Activated CD4-positive, alpha-beta memory T cell treated with anti-CD3 and anti-CD28 coated beads, Interleukin-2, amount 10 ng/mL, durations not matched to agents 7 days and 5 days (primary cell): Measurements from ENCODE around the gene IL3. TPM values are rescaled to one million over a fixed set of nuclear protein-coding genes. Genes with fewer than 3 reads are reported as not detected.

Experiments used
- CTCF ChIA-PET: fragments of 350-600 bp; sonication (Branson Sonifier 250); formaldehyde crosslinking; loops from one replicate; lab custom pipeline; 2021; ENCODE audit warnings: antibody characterized with exemption, inconsistent platforms; lab: Charles Lee
- POLR2A ChIA-PET: fragments of 350-600 bp; sonication (Branson Sonifier 250); formaldehyde crosslinking; loops from one replicate; lab custom pipeline; 2021; ENCODE audit warnings: antibody characterized with exemption; lab: Charles Lee
- DNase-seq: peaks from one replicate; pipeline ENCODE4 v3.0.0-alpha.2; 2020
- H3K27ac Mint-ChIP-seq: one replicate; pipeline ENCODE4 v1.8.0; 2021; ENCODE audit warnings: mild to moderate bottlenecking, mixed read lengths
- H3K27me3 Mint-ChIP-seq: one replicate; pipeline ENCODE4 v1.8.0; 2021; ENCODE audit warnings: mixed read lengths
- H3K36me3 Mint-ChIP-seq: one replicate; pipeline ENCODE4 v1.8.0; 2021; ENCODE audit warnings: low read depth, mixed read lengths
- H3K4me1 Mint-ChIP-seq: one replicate; pipeline ENCODE4 v1.8.0; 2021; ENCODE audit warnings: mixed read lengths
- H3K4me3 Mint-ChIP-seq: one replicate; pipeline ENCODE4 v1.8.0; 2021; ENCODE audit warnings: mild to moderate bottlenecking, mixed read lengths
- H3K9me3 Mint-ChIP-seq: one replicate; pipeline ENCODE4 v1.8.0; 2021; ENCODE audit warnings: mixed read lengths
- total RNA-seq, 2 experiments: library from RNA; stranded (reverse); gene quantifications; one replicate each; pipeline ENCODE4 v1.2.3, GENCODE V29; 2021

Gene IL3
- total RNA-seq, 2 experiments from 2014 or later: 1.4 to 1.6 TPM

DNA sequence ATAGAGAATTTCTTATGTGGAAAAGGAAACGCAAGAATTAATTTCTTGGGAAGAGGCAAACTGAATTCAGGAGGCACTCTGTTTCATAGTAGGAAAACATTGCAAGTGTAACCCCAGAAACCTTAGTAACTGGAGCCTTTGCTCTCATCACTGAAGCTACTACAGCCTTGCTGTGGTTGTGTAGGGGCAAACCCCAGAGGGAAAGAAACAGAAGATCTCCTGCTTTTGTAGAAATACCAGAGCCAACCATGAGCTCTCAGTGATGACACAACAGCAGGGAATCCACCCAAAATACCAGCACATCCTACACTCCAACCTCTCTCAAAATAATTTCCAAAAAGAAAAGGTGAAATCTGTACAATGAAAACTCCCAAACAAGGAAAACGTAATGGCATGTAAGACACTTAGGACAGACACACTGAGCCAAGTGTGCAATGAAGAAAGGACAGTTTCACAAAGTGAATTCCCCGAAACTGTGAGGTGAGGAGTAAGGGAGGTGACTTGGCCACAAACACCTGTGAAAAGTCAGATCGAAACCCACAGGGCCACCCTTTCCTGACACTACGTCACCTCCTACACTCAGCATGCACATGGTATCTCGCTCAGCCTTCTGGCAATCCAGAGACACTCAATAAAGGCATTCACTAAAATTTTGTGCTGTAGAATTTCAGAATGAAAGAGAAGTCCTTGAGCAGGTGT is 40.4 kb upstream of the IL3 start:
- Mint-ChIP-seq H3K4me3 (peak overlapping the region; percentile 54), H3K4me1 (peaks cover 58% of the 10 kb centered on the region), H3K27me3 (peaks cover 43% of the 10 kb centered on the region), H3K27ac (peak overlapping the region; percentile 96), H3K9me3 (no peaks in the 10 kb centered on the region), H3K36me3 (no peaks in the 10 kb centered on the region)
- peak; percentile 89 for DNase-seq
- ChIA-PET CTCF (interaction anchor here (0.7 to 2.1 kb wide), 6 partner anchors 11 to 431 kb away, joined by 3 to 20 read pairs (median 7); no protein-coding TSS in a partner anchor), POLR2A (interaction anchor here (0.6 to 2.1 kb wide), 10 partner anchors 10 to 488 kb away, joined by 3 to 15 read pairs (median 4); partner anchors contain the start of gene FNIP1)

DNA sequence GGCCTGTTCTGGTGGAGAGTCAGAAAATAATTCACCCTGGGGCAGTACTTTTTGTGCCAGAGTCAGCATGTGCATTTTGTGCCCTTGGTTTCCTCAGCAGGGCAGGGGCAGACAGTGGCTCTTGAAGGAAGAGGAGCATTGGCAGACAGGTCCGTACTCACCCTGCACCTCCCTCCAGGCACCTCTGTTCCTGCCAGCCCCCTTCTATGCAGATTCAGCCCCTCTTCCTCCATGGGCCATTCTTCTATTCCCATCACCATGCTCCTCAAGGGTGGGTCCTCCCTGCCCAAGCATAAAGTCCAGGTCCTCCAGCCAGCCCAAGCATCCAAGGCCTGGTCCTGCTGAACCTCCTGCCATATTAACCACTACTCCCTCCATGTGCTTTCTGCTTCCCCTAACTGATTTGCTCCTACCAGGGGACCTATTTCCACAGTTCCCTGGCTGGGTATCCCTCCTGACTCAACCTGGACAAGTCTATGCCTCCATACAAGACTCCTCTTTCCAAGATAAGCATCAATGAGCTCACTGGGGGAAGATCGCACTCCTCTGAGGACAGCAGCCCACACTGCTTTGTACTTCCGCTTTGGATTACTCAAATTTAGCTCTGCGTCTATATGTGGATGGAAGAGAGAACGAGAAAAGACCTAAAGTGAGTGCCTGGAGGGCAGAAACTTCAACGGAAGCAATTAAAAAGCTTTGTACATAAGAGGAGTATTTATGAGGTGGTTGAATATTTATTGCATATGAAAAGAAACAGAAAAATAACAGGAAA is 39.7 kb upstream of the IL3 start:
- H3K27me3 Mint-ChIP-seq: peaks cover 36% of the 10 kb centered on the region
- peaks cover 58% of the 10 kb centered on the region for H3K4me1 Mint-ChIP-seq
- H3K36me3 Mint-ChIP-seq: no peaks in the 10 kb centered on the region
- POLR2A ChIA-PET: interaction anchor here (0.7 to 2.1 kb wide), 12 partner anchors 9 to 426 kb away, joined by 3 to 15 read pairs (median 5); partner anchors contain the start of genes ACSL6 and FNIP1
- peak overlapping the region; percentile 96 for H3K27ac Mint-ChIP-seq
- CTCF ChIA-PET: interaction anchor here (0.5 to 2.1 kb wide), 7 partner anchors 12 to 432 kb away, joined by 3 to 20 read pairs (median 4); no protein-coding TSS in a partner anchor
- H3K4me3 Mint-ChIP-seq: peak overlapping the region; percentile 2
- H3K9me3 Mint-ChIP-seq: no peaks in the 10 kb centered on the region
- no peak for DNase-seq

DNA sequence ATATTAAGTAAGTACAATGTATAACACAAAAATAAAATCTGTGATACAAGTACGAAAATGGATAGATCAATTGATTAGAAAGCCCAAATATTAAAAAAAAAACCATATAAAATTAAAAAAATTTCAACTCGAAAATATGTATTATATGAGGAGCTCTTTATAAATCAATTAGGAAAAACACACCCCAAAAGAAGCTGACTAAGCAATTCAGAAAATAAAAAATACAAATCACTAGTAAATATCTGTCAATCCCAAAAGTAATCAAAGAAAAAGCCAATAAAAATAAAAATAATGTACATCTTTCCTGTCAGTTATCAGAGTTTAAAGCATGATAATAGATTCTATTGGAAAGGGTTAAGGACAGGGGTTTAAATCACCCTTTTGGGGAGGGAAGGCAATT is 38.8 kb upstream of the IL3 start:
- Mint-ChIP-seq H3K4me1 (peaks cover 51% of the 10 kb centered on the region), H3K9me3 (no peaks in the 10 kb centered on the region), H3K36me3 (no peaks in the 10 kb centered on the region), H3K27ac (no peak overlapping the region), H3K27me3 (peaks cover 27% of the 10 kb centered on the region), H3K4me3 (no peak overlapping the region)
- DNase-seq: no peak
- ChIA-PET CTCF (interaction anchor here (0.5 to 1.6 kb wide), 3 partner anchors 16 to 433 kb away, joined by 3 to 4 read pairs (median 3); no protein-coding TSS in a partner anchor), POLR2A (interaction anchor here (0.7 to 1.9 kb wide), 4 partner anchors 10 to 225 kb away, joined by 4 to 7 read pairs (median 5); partner anchors contain the start of genes ACSL6 and FNIP1)

DNA sequence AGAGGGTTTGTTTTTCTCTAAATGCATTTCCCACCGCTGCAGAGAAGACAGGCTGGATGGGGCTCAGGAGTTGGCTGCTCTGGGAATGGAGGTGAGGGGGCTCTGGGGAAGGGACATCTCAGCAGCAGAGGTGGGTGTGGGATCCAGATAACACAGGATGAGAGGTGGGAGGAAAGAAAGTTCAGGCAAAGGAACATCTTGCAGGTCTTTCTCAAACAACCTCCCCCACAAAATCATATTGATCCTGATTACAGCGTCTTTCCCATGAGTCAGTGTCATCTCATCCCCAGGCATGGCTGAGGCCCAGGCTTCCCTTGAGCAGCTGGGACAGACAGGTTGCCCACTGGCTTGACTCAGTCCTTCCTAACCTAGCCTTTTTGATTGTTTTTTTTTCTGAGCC is 37.7 kb upstream of the IL3 start:
- ChIA-PET POLR2A (no interaction called here), CTCF (interaction anchor here (1.0 to 1.6 kb wide), 2 partner anchors 17 to 41 kb away, joined by 3 read pairs; no protein-coding TSS in a partner anchor)
- H3K4me3 Mint-ChIP-seq: no peak overlapping the region
- peaks cover 42% of the 10 kb centered on the region for H3K4me1 Mint-ChIP-seq
- peaks cover 17% of the 10 kb centered on the region for H3K27me3 Mint-ChIP-seq
- no peaks in the 10 kb centered on the region for H3K9me3 Mint-ChIP-seq
- DNase-seq: no peak
- H3K27ac Mint-ChIP-seq: no peak overlapping the region
- no peaks in the 10 kb centered on the region for H3K36me3 Mint-ChIP-seq

DNA sequence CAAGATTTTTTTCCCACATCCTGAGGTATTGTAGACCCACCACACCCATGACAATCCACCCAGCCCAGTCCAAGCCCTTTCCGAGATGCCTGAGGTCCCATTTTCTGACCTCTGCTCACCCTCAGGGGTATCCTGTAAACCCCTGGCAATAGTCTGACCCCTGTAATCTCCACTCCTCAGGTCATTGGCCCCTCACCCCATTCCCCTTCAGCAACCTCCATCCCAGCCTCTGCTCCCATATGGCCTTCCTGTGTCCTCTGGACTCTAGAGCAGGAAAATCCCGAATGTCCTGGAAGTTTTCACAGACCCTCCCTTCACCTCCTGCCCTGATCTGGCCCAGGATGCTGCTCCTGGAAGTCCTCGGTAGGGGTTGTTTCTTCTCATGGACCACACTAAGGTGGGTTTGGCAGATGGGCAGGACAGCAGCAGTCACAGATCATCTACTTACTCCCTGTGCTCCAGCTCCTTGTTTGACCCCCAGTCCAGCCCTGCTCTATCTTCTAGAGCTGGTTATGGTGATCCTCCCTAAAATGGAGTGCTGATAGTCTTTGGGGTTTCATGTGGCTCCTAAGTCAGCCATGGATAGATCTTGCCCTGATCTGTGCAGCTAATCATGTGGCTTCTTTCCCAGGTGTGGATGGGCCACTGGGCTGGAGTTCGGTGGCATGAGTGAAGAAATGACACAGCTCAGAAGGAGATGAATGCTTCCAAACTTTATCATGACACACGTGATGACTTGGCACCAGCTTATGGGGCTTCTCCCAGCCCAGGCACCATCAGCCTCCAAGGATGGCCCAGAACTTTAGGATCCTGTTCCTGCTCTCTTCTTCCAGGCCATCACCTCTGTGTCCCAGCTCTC is 37.0 kb upstream of the IL3 start:
- Mint-ChIP-seq H3K27ac (no peak overlapping the region), H3K4me1 (peaks cover 35% of the 10 kb centered on the region), H3K36me3 (no peaks in the 10 kb centered on the region), H3K27me3 (peaks cover 15% of the 10 kb centered on the region), H3K9me3 (no peaks in the 10 kb centered on the region), H3K4me3 (no peak overlapping the region)
- POLR2A ChIA-PET: interaction anchor here (1.1 to 1.5 kb wide), 2 partner anchors 12 to 27 kb away, joined by 3 to 4 read pairs; partner anchors contain the start of gene ACSL6
- no peak for DNase-seq
- CTCF ChIA-PET: interaction anchor here (1.0 to 1.6 kb wide), 2 partner anchors 17 to 40 kb away, joined by 3 read pairs; no protein-coding TSS in a partner anchor

DNA sequence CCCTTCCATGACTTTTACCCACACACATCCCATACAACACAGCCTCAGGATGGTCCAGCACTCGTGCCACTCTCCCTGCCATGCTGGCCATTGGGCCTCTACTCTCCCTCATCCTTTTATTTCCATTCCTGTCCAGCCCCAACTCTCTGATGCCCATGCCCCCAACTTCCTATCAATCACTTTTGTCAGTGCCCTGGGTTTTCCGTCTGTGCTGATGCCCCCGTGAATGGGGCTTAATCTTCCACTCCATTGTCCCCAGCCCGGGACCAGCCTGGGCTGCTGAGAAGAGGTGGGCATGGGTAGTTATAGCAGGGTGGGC is 36.4 kb upstream of the IL3 start:
- Mint-ChIP-seq H3K27me3 (peaks cover 11% of the 10 kb centered on the region), H3K9me3 (no peaks in the 10 kb centered on the region), H3K4me1 (peaks cover 30% of the 10 kb centered on the region), H3K36me3 (no peaks in the 10 kb centered on the region), H3K27ac (no peak overlapping the region), H3K4me3 (no peak overlapping the region)
- ChIA-PET CTCF (no interaction called here), POLR2A (interaction anchor here (1.1 to 1.5 kb wide), 2 partner anchors 13 to 27 kb away, joined by 3 to 4 read pairs; partner anchors contain the start of gene ACSL6)
- no peak for DNase-seq

DNA sequence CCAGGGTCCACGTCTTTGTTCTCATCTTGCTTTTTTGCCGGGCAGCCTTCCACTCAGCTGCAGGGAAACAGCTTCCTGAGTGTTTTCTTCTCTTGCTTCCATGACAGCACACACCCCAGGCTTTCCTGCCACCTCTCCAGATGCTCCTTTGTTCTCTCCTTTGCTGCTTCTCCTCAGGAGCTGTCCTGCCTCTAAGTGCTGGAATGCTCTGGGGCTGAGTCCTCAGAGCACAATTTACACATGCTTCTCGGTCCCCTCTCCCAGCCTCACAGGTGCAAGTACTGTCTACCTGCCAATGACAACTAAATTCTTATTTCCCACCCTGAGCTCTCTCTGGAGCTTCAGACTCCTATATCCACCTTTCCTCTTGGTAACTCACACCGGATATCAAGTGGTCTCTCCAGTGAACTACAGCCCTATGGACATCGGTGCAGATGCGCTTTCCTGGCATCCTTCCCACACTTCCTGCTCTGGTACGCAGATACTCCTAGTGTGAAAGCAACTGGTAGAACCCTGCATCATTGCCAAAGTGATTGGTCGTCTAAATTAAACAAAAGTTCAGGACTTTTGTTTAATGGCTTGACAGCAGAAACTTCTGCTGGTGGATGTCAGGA is 35.6 kb upstream of the IL3 start:
- Mint-ChIP-seq H3K36me3 (peaks cover 5% of the 10 kb centered on the region), H3K4me3 (no peak overlapping the region), H3K9me3 (no peaks in the 10 kb centered on the region), H3K27ac (no peak overlapping the region), H3K4me1 (peaks cover 23% of the 10 kb centered on the region), H3K27me3 (peaks cover 16% of the 10 kb centered on the region)
- CTCF ChIA-PET: no interaction called here
- POLR2A ChIA-PET: interaction anchor here (1.5 kb wide), 1 partner anchor 13 kb away, joined by 4 read pairs; the partner anchor contains the start of gene ACSL6
- DNase-seq: no peak

DNA sequence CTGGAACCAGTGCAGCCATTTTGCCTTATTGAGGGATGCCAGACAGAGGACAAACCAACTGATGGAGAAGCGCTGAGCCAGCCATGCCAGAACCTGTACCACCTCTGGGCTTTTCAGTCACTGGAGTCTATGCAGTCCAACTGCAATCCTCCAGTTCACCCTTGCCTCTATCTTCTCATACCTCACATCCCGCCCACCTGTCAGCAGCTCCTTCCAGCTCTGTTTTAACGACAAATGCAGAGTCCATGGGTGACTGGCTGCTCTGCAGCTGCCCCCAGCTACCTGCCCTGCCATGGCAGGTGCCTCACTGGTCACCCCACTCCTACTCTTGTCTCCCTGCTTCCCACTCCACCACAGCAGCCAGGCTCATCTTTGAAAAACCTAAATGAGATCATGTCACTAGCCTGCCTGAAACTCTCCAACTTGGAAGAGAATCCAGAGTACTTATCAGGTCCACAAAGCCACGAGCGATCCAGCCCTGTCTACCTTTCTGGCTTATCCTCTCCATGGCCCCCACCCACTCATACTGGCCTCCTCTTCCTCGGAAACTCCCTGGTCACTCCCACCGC is 35.0 kb upstream of the IL3 start:
- Mint-ChIP-seq H3K4me1 (peaks cover 17% of the 10 kb centered on the region), H3K9me3 (peaks cover 6% of the 10 kb centered on the region), H3K4me3 (no peak overlapping the region), H3K36me3 (peaks cover 10% of the 10 kb centered on the region), H3K27ac (no peak overlapping the region), H3K27me3 (peaks cover 22% of the 10 kb centered on the region)
- no peak for DNase-seq
- ChIA-PET CTCF (no interaction called here), POLR2A (no interaction called here)

DNA sequence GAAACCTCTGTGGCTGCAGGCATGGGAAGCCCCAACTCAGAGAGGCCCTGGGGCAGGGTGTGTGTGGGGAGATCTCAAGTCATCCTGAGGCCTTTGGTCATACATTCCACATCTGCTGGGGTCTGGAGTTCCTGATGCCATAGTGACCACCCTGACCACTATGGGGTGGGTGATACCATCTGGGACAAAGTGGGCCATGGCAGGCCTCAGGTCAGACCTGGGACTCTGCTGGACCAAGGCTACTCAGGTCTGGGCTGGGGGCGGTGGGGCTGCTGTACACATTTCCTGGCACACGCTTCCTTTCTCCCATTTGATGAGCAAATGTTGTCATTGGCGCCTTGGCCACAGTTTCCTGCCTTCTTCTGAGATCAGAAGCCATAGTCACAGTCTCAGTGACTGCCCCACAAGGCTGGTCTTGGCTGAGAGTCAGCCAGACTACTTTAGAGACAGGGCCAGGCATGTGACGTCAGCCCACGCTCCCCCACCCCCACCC is 33.9 kb upstream of the IL3 start:
- ChIA-PET POLR2A (no interaction called here), CTCF (interaction anchor here (1.1 kb wide), 1 partner anchor 37 kb away, joined by 4 read pairs; no protein-coding TSS in a partner anchor)
- peaks cover 8% of the 10 kb centered on the region for H3K9me3 Mint-ChIP-seq
- DNase-seq: peak; percentile 72
- H3K36me3 Mint-ChIP-seq: peaks cover 10% of the 10 kb centered on the region
- H3K27ac Mint-ChIP-seq: no peak overlapping the region
- peaks cover 9% of the 10 kb centered on the region for H3K4me1 Mint-ChIP-seq
- H3K27me3 Mint-ChIP-seq: peaks cover 21% of the 10 kb centered on the region
- H3K4me3 Mint-ChIP-seq: no peak overlapping the region

DNA sequence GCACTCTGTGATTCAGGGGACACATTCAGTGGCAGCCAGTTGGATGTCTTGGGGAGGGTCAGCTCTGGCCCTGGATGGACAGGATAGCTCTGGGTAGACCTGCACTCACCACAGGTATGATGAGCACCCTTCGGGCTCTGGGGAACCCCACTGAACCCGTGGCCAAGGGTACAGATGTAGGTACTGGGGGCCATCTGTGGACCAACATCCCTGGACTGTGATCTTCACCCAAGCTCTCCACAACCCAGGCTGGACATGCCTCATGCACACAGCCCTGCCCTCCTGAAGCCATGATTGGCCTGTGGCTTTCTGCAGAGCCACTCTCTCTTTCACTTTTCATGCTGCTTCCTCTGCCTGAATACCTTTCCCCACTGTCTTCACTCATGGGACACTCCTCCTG is 33.4 kb upstream of the IL3 start:
- no peak for DNase-seq
- POLR2A ChIA-PET: interaction anchor here (1.0 to 1.2 kb wide), 2 partner anchors 29 to 30 kb away, joined by 3 to 5 read pairs; no protein-coding TSS in a partner anchor
- peak overlapping the region; percentile 23 for H3K27ac Mint-ChIP-seq
- H3K36me3 Mint-ChIP-seq: peaks cover 10% of the 10 kb centered on the region
- H3K4me1 Mint-ChIP-seq: peaks cover 8% of the 10 kb centered on the region
- H3K4me3 Mint-ChIP-seq: no peak overlapping the region
- CTCF ChIA-PET: interaction anchor here (1.1 to 1.4 kb wide), 2 partner anchors 26 to 36 kb away, joined by 3 to 4 read pairs; no protein-coding TSS in a partner anchor
- H3K9me3 Mint-ChIP-seq: peaks cover 8% of the 10 kb centered on the region
- H3K27me3 Mint-ChIP-seq: peaks cover 26% of the 10 kb centered on the region

DNA sequence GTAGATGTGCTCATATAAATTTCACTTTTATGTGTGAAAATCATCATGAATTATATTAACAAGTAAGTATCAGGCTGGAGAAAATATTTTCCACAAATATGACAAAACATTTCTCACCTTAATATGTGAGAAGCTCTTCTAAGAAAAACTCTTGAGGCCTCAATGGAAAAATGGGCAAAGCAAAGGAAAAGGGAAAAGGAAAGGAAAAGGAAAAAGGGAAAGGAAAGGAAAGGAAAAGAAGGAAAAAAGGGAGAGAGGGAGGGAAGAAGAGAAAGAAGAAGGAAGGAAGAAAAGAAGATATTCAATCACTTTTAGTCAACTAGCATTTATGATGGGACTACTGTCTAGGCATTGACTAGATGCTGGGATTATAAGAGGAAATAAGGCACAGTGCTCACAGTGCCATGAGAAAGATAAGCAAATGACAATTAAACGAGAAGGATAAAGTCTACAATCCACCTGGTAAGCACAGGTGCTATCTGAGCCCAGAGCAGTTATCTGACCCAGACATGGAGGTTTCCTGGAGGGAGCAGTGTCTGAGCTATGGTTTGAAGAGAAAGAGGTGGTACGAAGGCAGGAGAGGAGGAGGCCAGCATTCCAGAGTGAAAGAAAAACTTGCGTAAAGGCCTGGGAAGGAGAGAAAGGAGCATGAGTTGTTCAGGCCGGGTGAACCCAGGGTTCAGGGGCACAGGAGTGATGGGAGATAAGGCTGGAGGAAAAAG is 30.7 kb upstream of the IL3 start:
- Mint-ChIP-seq H3K27ac (no peak overlapping the region), H3K4me1 (no peaks in the 10 kb centered on the region), H3K27me3 (peaks cover 44% of the 10 kb centered on the region), H3K36me3 (peaks cover 16% of the 10 kb centered on the region), H3K9me3 (peaks cover 11% of the 10 kb centered on the region), H3K4me3 (no peak overlapping the region)
- CTCF ChIA-PET: interaction anchor here (0.7 to 1.1 kb wide), 3 partner anchors 24 to 958 kb away, joined by 3 read pairs; no protein-coding TSS in a partner anchor
- DNase-seq: no peak
- POLR2A ChIA-PET: no interaction called here
